Neural cell (in vitro differentiated cells): ENCODE measurements around the gene NCKAP5L. TPM values are rescaled to one million over a fixed set of nuclear protein-coding genes. Genes with fewer than 3 reads are reported as not detected.

Experiments
- H2AFZ ChIP-seq: fragments of 200-600, 300-800 bp; sonication (generic), shearing (Covaris generic); 2 replicates; pipeline ENCODE4 v1.6.0; 2014; ENCODE audit warnings: low read depth, mild to moderate bottlenecking, antibody characterized with exemption, low read length, moderate library complexity
- H3F3A ChIP-seq: fragments of 200-600 bp; shearing (Covaris generic); 2 replicates; pipeline ENCODE4 v1.6.1; 2016; ENCODE audit warnings: mild to moderate bottlenecking, moderate library complexity, mixed read lengths, antibody characterized with exemption, low read length; ENCODE audit not compliant: insufficient read depth, poor library complexity, severe bottlenecking
- H3K27ac ChIP-seq: fragments of 200-600, 300-800 bp; sonication (generic), shearing (Covaris generic); 2 replicates; pipeline ENCODE4 v1.5.1; 2014; ENCODE audit warnings: mild to moderate bottlenecking, low read length, moderate library complexity
- H3K27me3 ChIP-seq: fragments of 300-800, 200-600 bp; sonication (generic), shearing (Covaris generic); 2 replicates; pipeline ENCODE4 v1.6.0; 2014; ENCODE audit warnings: mild to moderate bottlenecking, low read depth, low read length, moderate library complexity; ENCODE audit not compliant: insufficient read depth
- H3K36me3 ChIP-seq: fragments of 300-800, 200-600 bp; sonication (generic), shearing (Covaris generic); 2 replicates; pipeline ENCODE4 v1.5.1; 2014; ENCODE audit warnings: mild to moderate bottlenecking, antibody characterized with exemption, low read length, moderate library complexity; ENCODE audit not compliant: insufficient read depth
- H3K4me2 ChIP-seq: fragments of 300-800, 200-600 bp; sonication (generic), shearing (Covaris generic); 2 replicates; pipeline ENCODE4 v1.6.0; 2014; ENCODE audit warnings: mild to moderate bottlenecking, low read length
- H3K4me3 ChIP-seq: fragments of 300-800, 200-600 bp; sonication (generic), shearing (Covaris generic); 2 replicates; pipeline ENCODE4 v1.5.1; 2014; ENCODE audit warnings: mild to moderate bottlenecking, low read length, moderate library complexity
- H3K79me2 ChIP-seq: fragments of 200-600 bp; shearing (Covaris generic); replicated peaks from 2 replicates; pipeline ENCODE4 v1.6.0; 2014; ENCODE audit warnings: mild to moderate bottlenecking, low read length, moderate library complexity; ENCODE audit not compliant: insufficient read depth
- H3K9ac ChIP-seq: fragments of 300-800, 200-600 bp; sonication (generic), shearing (Covaris generic); 2 replicates; pipeline ENCODE4 v1.6.1; 2016; ENCODE audit warnings: mild to moderate bottlenecking, low read length, mixed read lengths
- H3K9me2 ChIP-seq: fragments of 200-600 bp; shearing (Covaris generic); 2 replicates; pipeline ENCODE4 v1.6.1; 2016; ENCODE audit warnings: mild to moderate bottlenecking, low read length, mixed read lengths; ENCODE audit not compliant: insufficient read depth
- H3K9me3 ChIP-seq: fragments of 200-600, 300-800 bp; sonication (generic), shearing (Covaris generic); 2 replicates; pipeline ENCODE4 v1.6.1; 2016; ENCODE audit warnings: mild to moderate bottlenecking, mixed run types, low read length, moderate library complexity, mixed read lengths
- H4K20me1 ChIP-seq: fragments of 200-600 bp; shearing (Covaris generic); 2 replicates; pipeline ENCODE4 v1.6.1; 2016; ENCODE audit warnings: mild to moderate bottlenecking, mixed run types; ENCODE audit not compliant: insufficient read depth
- CTCF ChIP-seq: fragments of 450-650 bp; IDR thresholded peaks from 2 replicates; pipeline ENCODE4 v1.5.1; 2014; ENCODE audit warnings: antibody characterized with exemption, mild to moderate bottlenecking, moderate library complexity; ENCODE audit not compliant: poor library complexity, severe bottlenecking
- EP300 ChIP-seq: fragments of 450-650 bp; conservative IDR thresholded peaks from 2 replicates; pipeline ENCODE4 v1.6.1; 2014; ENCODE audit warnings: antibody characterized with exemption, mild to moderate bottlenecking, moderate library complexity; ENCODE audit not compliant: poor library complexity, severe bottlenecking
- EZH2 ChIP-seq: fragments of 200-600, 300-800 bp; shearing (Covaris generic), sonication (generic); IDR thresholded peaks from 2 replicates; pipeline ENCODE4 v1.6.1; 2014; ENCODE audit warnings: antibody characterized with exemption, low read length, borderline replicate concordance, mild to moderate bottlenecking; ENCODE audit not compliant: insufficient read depth, poor library complexity, severe bottlenecking
- MXI1 ChIP-seq: fragments of 450-650 bp; conservative IDR thresholded peaks from 2 replicates; pipeline ENCODE4 v1.6.1; 2014; ENCODE audit warnings: antibody characterized with exemption, mild to moderate bottlenecking; ENCODE audit not compliant: poor library complexity, severe bottlenecking
- POLR2AphosphoS5 ChIP-seq: IDR thresholded peaks from 2 replicates; pipeline ENCODE4 v1.6.1; 2012
- RAD21 ChIP-seq: fragments of 450-650 bp; conservative IDR thresholded peaks from 2 replicates; pipeline ENCODE4 v1.6.1; 2014; ENCODE audit warnings: antibody characterized with exemption, mild to moderate bottlenecking, moderate library complexity
- REST ChIP-seq: IDR thresholded peaks from 2 replicates; pipeline ENCODE4 v1.6.1; 2012; ENCODE audit warnings: borderline replicate concordance
- SMC3 ChIP-seq: fragments of 450-650 bp; conservative IDR thresholded peaks from 2 replicates; pipeline ENCODE4 v1.6.1; 2014; ENCODE audit warnings: antibody characterized with exemption, mild to moderate bottlenecking, moderate library complexity; ENCODE audit not compliant: poor library complexity
- TAF1 ChIP-seq: IDR thresholded peaks from 2 replicates; pipeline ENCODE4 v1.6.1; 2012; ENCODE audit warnings: low read depth
- polyA plus RNA-seq: library from polyadenylated mRNA; depleted of rRNA; stranded (reverse); fragments of >200 nt; gene quantifications from 2 replicates; pipeline ENCODE4 v1.2.3, GENCODE V29; 2014

NCKAP5L gene
- polyA plus RNA-seq, 1 donor from 2014 or later: 6.2 TPM

GRCh38 chr12:49787672-49788071 lies 40.5 kb downstream of the NCKAP5L start:
- no peaks in the 10 kb centered on the region for H3K36me3 ChIP-seq
- H3K27me3 ChIP-seq: no peaks in the 10 kb centered on the region
- no peak overlapping the region for H3K4me3 ChIP-seq
- H4K20me1 ChIP-seq: no peaks in the 10 kb centered on the region
- no peaks in the 10 kb centered on the region for H3K79me2 ChIP-seq
- no peak overlapping the region for H3K27ac ChIP-seq
- H3F3A ChIP-seq: no peaks in the 10 kb centered on the region
- no peak overlapping the region for H2AFZ ChIP-seq
- no peak overlapping the region for H3K9ac ChIP-seq
- H3K4me2 ChIP-seq: no peak overlapping the region
- no peak for TF ChIP-seq POLR2AphosphoS5
- TF ChIP-seq EP300: no peak
- no peak for TF ChIP-seq REST
- no peak for TF ChIP-seq EZH2
- no peak for TF ChIP-seq MXI1
- no peak for TF ChIP-seq SMC3
- TF ChIP-seq CTCF: no peak
- TF ChIP-seq TAF1: no peak
- no peak for TF ChIP-seq RAD21
- H3K9me3 ChIP-seq: no peaks in the 10 kb centered on the region
- H3K9me2 ChIP-seq: no peaks in the 10 kb centered on the region

- no peaks in the 10 kb centered on the region for H3K27me3 ChIP-seq
- H3K9me3 ChIP-seq: no peaks in the 10 kb centered on the region
- no peaks in the 10 kb centered on the region for H3K9me2 ChIP-seq
- no peak overlapping the region for H3K27ac ChIP-seq
- no peak overlapping the region for H3K4me2 ChIP-seq
- H3K4me3 ChIP-seq: no peak overlapping the region
- no peaks in the 10 kb centered on the region for H3K36me3 ChIP-seq
- no peaks in the 10 kb centered on the region for H4K20me1 ChIP-seq
- no peaks in the 10 kb centered on the region for H3K79me2 ChIP-seq
- no peak overlapping the region for H3K9ac ChIP-seq
- no peak for TF ChIP-seq POLR2AphosphoS5
- no peak for TF ChIP-seq TAF1
- TF ChIP-seq EP300: no peak
- no peak for TF ChIP-seq CTCF
- no peak for TF ChIP-seq EZH2
- no peak for TF ChIP-seq SMC3
- no peak for TF ChIP-seq MXI1
- TF ChIP-seq RAD21: no peak
- no peak for TF ChIP-seq REST
- H2AFZ ChIP-seq: no peak overlapping the region
- no peaks in the 10 kb centered on the region for H3F3A ChIP-seq
Measured at GRCh38 chr12:49784756-49785409, 43.3 kb downstream of the NCKAP5L start.
